Neural cell (in vitro differentiated cells): ENCODE measurements around the gene CREB3L2.

Source experiments
- CTCF ChIP-seq: fragments of 450-650 bp; IDR thresholded peaks from 2 replicates; pipeline ENCODE4 v1.5.1; 2014; ENCODE audit warnings: antibody characterized with exemption, mild to moderate bottlenecking, moderate library complexity; ENCODE audit not compliant: poor library complexity, severe bottlenecking
- EP300 ChIP-seq: fragments of 450-650 bp; conservative IDR thresholded peaks from 2 replicates; pipeline ENCODE4 v1.6.1; 2014; ENCODE audit warnings: antibody characterized with exemption, mild to moderate bottlenecking, moderate library complexity; ENCODE audit not compliant: poor library complexity, severe bottlenecking
- EZH2 ChIP-seq: fragments of 200-600, 300-800 bp; shearing (Covaris generic), sonication (generic); IDR thresholded peaks from 2 replicates; pipeline ENCODE4 v1.6.1; 2014; ENCODE audit warnings: antibody characterized with exemption, low read length, borderline replicate concordance, mild to moderate bottlenecking; ENCODE audit not compliant: insufficient read depth, poor library complexity, severe bottlenecking
- MXI1 ChIP-seq: fragments of 450-650 bp; conservative IDR thresholded peaks from 2 replicates; pipeline ENCODE4 v1.6.1; 2014; ENCODE audit warnings: antibody characterized with exemption, mild to moderate bottlenecking; ENCODE audit not compliant: poor library complexity, severe bottlenecking
- POLR2AphosphoS5 ChIP-seq: IDR thresholded peaks from 2 replicates; pipeline ENCODE4 v1.6.1; 2012
- RAD21 ChIP-seq: fragments of 450-650 bp; conservative IDR thresholded peaks from 2 replicates; pipeline ENCODE4 v1.6.1; 2014; ENCODE audit warnings: antibody characterized with exemption, mild to moderate bottlenecking, moderate library complexity
- REST ChIP-seq: IDR thresholded peaks from 2 replicates; pipeline ENCODE4 v1.6.1; 2012; ENCODE audit warnings: borderline replicate concordance

DNA sequence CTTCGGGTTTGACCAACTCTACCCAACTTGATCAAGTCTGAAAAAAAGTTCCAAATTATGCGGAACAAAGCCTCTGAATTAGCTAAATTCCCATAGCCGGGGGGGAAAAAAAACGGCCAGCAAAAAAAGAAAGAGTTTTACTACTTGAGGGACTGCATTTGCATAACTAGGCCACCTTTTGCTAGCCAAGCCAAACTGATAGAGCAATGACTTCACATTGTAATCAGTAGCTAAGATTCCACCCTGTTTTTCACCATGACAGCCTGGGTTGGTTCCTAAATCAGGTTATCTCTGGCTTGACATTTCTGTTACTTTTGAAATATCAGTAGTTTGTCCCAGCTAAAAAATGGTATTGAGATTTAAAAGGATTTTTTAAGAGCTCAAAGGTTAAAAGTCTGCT is 31.4 kb upstream of the CREB3L2 start:
- TF ChIP-seq CTCF: no peak
- TF ChIP-seq EZH2: no peak
- TF ChIP-seq RAD21: no peak
- TF ChIP-seq REST: no peak
- TF ChIP-seq EP300: no peak
- no peak for TF ChIP-seq POLR2AphosphoS5
- no peak for TF ChIP-seq MXI1
